Neutrophil (primary cell): Measurements from ENCODE around the gene HIVEP3.

Source experiments
- H3K27ac ChIP-seq: fragments of 200-600 bp; sonication (generic); 2 replicates; pipeline ENCODE4 v1.5.1; 2016; ENCODE audit warnings: mild to moderate bottlenecking, moderate library complexity
- H3K27me3 ChIP-seq: fragments of 200-600 bp; sonication (generic); 2 replicates; pipeline ENCODE4 v1.6.0; 2016; ENCODE audit warnings: mild to moderate bottlenecking
- H3K36me3 ChIP-seq: fragments of 200-600 bp; sonication (generic); 2 replicates; pipeline ENCODE4 v1.5.1; 2017
- H3K4me1 ChIP-seq, 2 experiments: fragments of 200-600 bp in 1 of 2; sonication (generic) in 1 of 2; 1 replicate in 1 of 2; 2 replicates in 1 of 2; pipeline versions ENCODE4 v1.5.1 to v1.6.1; 2013 to 2016; ENCODE audit warnings: low read depth in 1 of 2, low read length in 1 of 2, mild to moderate bottlenecking in 1 of 2, moderate library complexity in 1 of 2; ENCODE audit not compliant: control insufficient read depth in 1 of 2, insufficient read depth in 1 of 2
- H3K4me3 ChIP-seq, 2 experiments: fragments of 200-600 bp in 1 of 2; sonication (generic) in 1 of 2; 1 replicate in 1 of 2; 2 replicates in 1 of 2; pipeline ENCODE4 v1.5.1; 2013 to 2016; ENCODE audit warnings: low read depth in 1 of 2, low read length in 1 of 2, mild to moderate bottlenecking in 1 of 2, moderate library complexity in 1 of 2
- H3K9me3 ChIP-seq: fragments of 200-600 bp; sonication (generic); 2 replicates; pipeline ENCODE4 v1.5.1; 2016
- CTCF ChIP-seq: fragments of 200-600 bp; sonication (generic); IDR thresholded peaks from 2 replicates; pipeline ENCODE4 v1.5.1; 2016; ENCODE audit warnings: antibody characterized with exemption

The HIVEP3 gene

GRCh38 chr1:41514381-41514780 lies 404.3 kb downstream of the HIVEP3 start:
- no peaks in the 10 kb centered on the region for H3K36me3 ChIP-seq
- H3K27me3 ChIP-seq, result peaks cover 11% of the 10 kb centered on the region
- TF ChIP-seq CTCF, result no peak
- H3K4me1 ChIP-seq, result peaks cover 8 to 10% of the 10 kb centered on the region in 2 experiments
- H3K4me3 ChIP-seq, result no peak overlapping the region
- H3K9me3 ChIP-seq, result no peaks in the 10 kb centered on the region
- no peak overlapping the region for H3K27ac ChIP-seq

GRCh38 chr1:41513383-41513735 lies 405.4 kb downstream of the HIVEP3 start:
- Histone ChIP-seq H3K4me3 (no peak overlapping the region), H3K4me1 (peaks cover 8 to 10% of the 10 kb centered on the region in 2 experiments), H3K36me3 (no peaks in the 10 kb centered on the region), H3K27me3 (peaks cover 11% of the 10 kb centered on the region), H3K27ac (no peak overlapping the region), H3K9me3 (no peaks in the 10 kb centered on the region)
- TF ChIP-seq CTCF, result no peak

GRCh38 chr1:41512701-41513382 lies 405.9 kb downstream of the HIVEP3 start:
- Histone ChIP-seq H3K27ac (no peak overlapping the region), H3K9me3 (no peaks in the 10 kb centered on the region), H3K4me1 (peaks cover 8 to 10% of the 10 kb centered on the region in 2 experiments), H3K27me3 (peaks cover 11% of the 10 kb centered on the region), H3K4me3 (no peak overlapping the region), H3K36me3 (no peaks in the 10 kb centered on the region)
- no peak for TF ChIP-seq CTCF

GRCh38 chr1:41511239-41511540 lies 407.5 kb downstream of the HIVEP3 start:
- H3K27me3 ChIP-seq, result peaks cover under 1% of the 10 kb centered on the region
- H3K36me3 ChIP-seq, result no peaks in the 10 kb centered on the region
- H3K27ac ChIP-seq, result no peak overlapping the region
- H3K4me3 ChIP-seq, result no peak overlapping the region
- TF ChIP-seq CTCF, result no peak
- H3K4me1 ChIP-seq, result peaks cover 2 to 3% of the 10 kb centered on the region in 2 experiments
- no peaks in the 10 kb centered on the region for H3K9me3 ChIP-seq

GRCh38 chr1:41510531-41511238 lies 408.0 kb downstream of the HIVEP3 start:
- H3K27ac ChIP-seq, result no peak overlapping the region
- H3K36me3 ChIP-seq, result no peaks in the 10 kb centered on the region
- no peak overlapping the region for H3K4me3 ChIP-seq
- no peaks in the 10 kb centered on the region for H3K9me3 ChIP-seq
- no peaks in the 10 kb centered on the region for H3K27me3 ChIP-seq
- H3K4me1 ChIP-seq, result no peaks in the 10 kb centered on the region
- no peak for TF ChIP-seq CTCF
